Activated CD4-positive, alpha-beta T cell treated with anti-CD3 and anti-CD28 coated beads, Interleukin-2, Interleukin-4, amounts not matched to agents 100 ng/mL and 50 ng/mL, durations not matched to agents 16 hours and 8 hours (primary cell): ENCODE data around the gene PTPN23.
A peak's percentile ranks its signal among the peaks of the same experiment; 100 is the strongest.
"Not testable (repeated sequence)": the region's sequence is repeated elsewhere in the genome, so short reads cannot be mapped to it uniquely, and the experiment has no call there.

Experiments
- DNase-seq: peaks from one replicate; pipeline ENCODE4 v3.0.0-alpha.2; 2020; ENCODE audit warnings: low spot score

PTPN23 gene

DNA sequence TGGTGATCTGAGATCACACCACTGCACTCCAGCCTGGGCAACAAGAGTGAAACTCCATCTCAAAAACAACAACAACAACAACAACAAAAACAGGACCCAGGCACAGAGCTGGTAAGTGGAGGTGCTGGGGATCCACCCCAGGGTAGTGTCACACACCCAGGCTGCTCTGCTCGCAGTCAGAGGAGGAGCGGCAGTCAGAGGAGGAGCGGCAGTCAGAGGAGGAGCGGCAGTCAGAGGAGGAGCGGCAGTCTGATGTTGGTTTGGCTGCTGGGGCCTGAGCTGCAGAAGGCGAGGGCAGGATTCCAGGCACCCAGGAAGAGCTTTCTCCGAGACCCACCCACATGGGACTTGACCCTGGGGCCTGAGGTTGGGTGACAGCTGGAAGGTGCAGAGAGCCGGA lies 10.8 kb upstream of the PTPN23 start:
- DNase-seq, result not testable (repeated sequence)

DNA sequence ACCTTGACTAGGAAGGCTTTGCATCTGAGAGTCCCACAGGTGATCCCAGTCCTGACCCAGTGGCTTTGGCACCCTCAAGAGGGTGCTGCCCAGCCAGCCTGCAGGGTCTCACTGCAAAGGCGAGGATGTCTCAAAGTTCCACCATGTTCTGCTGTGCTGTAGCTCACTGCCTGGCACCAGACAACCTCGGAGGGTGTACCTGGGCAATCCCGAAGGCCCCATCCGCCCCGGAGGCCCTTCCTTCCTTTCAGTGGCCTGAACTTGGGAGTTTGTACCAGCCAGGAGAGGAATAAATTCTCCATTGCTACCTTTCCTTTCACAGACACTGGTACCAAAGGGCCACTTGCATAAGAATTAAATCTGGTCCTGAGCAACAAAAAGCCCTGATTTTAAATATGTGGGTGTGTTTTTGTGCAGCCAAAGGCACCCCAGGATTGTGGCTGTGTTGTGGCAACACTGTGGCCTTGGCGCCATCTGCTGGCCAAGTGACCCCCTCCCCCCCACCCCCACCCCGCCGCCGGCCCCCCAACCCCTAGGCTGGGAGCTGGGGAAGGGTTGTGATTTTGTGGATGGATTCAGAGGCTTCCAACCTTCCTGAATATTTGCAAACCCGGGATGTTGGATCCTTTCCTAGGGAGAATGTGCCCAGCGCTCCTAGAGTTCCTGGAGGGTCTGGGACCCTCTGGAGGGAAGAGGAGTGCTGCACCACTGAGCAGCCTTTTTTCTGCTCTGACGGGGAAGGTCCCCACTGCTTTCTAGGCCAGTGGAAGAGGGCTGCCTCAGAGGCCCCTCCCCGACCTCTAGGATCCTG lies 9.7 kb upstream of the PTPN23 start:
- peak; percentile 33 for DNase-seq

DNA sequence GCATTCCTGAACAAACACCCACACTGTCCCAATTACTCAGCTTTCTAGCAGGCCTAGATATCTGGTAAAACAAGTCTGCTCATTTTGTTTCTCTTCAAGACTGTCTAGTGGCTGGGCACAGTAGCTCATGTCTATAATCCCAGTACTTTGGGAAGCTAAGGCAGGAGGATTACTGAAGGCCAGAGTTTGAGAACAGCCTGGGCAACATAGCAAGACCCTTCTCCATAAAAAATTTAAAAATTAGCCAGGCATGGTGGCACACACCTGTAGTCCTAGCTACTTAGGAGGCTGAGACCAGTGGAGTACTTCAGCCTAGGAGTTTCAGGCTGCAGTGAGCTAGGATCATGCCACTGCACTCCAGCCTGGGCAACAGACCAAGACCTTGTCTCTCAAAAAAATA lies 6.2 kb upstream of the PTPN23 start:
- DNase-seq, result no peak

DNA sequence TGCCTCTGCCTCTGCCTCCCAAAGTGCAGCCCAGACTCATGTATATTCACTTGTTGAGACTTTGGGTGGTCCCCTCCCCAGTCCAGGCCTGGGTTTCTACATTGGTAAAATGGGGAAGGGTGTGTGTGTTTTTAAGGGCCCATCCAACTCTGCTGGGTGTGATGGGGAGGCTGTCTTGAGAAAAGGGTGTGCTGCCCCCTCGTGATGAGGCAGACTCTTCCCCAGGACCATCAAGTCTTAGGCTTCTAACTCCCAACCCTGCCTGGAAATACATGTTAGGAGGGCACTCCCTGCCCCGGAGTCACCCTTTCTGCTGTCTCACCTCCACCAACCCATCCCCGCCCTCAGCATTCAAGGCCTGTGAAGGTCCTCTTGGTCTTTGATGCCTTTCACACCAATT lies 4.4 kb upstream of the PTPN23 start:
- DNase-seq, result no peak

DNA sequence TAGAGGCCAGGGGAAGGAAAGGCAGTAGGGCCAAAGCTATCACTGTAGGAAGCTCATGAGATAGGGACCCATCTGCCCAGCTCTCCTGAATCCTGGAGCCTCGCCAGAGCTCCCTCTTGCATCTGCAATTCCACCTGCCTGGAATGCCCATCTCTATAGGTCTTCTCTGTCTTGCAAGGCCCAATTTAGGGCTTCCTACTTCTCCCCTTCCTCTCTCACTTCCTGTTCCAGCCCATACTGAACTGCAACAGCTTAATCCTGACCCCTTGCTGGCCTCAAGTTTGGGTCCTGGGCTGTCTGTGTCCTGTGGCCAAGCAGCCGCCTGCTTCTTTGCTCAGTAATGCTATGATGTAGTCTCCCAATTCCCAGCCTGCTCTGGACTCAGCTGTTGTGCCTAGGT lies 3.6 kb upstream of the PTPN23 start:
- no peak for DNase-seq

DNA sequence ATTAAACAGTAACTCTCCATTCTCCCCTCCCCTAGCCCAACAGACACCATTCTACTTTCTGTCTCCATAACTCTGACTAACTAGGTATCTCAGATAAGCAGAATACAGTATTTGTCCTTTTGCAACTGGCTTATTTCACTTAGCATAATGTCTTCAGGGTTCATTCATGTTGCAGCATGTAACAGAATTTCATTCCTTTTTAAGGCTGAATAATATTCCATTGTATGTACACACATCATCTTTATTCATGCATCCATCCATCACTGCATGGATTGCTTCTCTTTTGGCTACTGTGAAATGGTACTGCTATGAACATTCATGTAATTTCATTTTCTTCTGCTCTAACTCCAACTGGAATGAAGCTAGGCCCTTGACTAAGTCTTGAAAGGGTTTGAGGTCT lies 2.0 kb upstream of the PTPN23 start:
- no peak for DNase-seq

DNA sequence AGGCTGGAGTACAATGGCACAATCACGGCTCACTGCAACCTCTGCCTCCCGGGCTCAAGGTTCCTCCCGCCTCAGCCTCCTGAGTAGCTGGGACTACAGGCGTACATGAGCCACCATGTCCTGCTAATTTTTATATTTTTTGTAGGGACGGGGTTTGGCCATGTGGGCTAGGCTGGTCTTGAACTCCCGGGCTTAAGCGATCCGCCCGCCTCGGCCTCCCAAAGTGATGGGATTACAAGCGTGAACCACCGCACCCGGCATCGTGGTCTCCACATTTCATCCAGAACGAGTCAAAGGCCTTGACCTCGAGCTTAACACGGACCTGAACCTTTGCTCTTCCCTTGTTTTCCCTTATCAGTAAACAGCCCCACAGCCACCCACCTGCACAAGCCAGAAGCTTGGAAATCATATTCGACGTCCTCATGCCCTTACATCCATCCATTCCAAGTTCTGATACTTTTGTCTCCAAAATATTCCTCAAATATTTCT lies 1.4 kb upstream of the PTPN23 start:
- DNase-seq, result no peak

DNA sequence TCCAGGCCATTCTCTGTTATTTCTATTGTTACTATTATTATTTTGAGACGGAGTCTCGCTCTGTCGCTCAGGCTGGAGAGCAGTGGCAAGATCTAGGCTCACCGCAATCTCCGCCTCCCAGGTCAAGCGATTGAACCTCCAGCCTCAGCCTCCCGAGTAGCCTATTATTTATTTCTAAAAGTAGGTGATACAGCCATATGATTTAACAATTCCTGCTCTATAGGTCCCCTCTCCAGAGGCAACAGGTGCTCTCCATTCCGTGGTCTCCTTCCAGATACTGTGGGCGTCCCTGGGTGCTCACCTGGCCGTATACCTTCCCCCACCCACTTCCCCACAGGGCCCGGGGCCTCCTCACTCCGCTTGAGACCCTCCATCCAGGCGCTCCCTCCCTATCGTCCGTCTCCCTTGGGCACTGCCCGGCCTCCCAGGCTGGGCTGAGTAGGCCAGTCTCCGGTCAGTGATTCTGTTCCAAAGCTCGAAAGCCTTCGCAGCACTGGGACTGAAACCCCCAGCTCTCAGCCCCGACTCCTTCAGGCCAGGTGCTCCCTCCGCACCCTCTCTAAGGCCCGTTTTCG lies 708 bp upstream of the PTPN23 start:
- DNase-seq, result no peak

DNA sequence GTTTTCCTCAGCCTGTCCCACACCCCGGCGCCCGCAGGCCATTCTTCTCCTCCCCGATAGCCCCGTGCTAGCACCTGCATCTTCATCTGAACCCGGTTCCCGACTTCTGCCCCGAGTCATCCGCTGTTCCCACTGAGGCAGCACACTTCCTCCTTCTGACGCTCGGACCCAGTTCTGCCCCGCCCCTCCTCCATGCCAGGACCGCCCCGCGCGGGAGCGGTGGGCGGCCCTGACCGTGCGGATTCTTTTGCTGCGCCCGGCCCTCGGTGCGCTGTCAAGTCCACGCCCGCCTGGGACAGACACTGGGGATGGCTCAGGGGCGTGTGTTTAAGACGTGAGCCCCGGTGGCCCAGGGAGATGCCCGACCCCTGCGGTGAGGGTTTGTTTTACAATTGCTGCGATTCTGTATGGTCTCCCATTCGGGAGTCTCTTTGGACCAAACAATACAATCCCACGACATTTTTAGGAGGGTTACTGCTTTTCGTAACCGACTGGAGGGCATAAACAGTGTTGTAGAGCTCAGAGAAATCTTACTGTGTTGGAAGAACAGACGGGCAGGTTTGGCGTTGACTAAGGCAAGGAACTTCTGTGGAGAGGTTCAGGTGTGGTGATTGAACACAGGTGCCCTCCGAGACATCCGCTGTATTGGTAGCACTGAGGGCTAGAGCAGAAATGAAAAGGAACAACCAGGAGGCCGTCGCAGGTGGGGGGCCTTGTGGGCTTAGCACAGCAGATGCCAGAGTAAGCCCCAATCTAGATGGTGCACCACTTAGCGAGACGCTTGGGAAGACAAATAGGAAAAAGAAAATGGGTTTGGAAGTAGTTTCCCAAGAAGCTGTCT lies 716 bp downstream of the PTPN23 start:
- DNase-seq, result peak; percentile 86

DNA sequence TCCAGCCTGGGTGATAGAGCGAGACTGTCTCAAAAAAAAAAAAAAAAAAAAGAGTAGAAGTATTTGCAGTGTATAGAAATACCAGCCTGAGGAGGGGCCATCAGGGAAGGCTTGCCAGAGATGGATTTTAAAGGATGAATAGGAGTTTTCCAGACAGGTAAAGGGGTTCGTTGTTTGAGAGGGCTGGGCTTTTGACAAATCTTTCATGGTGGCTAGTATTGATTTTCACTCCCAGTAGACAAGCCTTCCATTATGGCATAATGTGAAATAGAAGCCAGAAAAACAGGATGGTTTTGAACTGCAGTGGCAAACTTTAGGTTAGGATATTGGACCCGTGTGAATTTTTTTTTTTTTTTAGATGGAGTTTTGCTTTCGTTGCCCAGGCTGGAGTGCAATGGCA lies 3.6 kb downstream of the PTPN23 start:
- DNase-seq, result no peak

DNA sequence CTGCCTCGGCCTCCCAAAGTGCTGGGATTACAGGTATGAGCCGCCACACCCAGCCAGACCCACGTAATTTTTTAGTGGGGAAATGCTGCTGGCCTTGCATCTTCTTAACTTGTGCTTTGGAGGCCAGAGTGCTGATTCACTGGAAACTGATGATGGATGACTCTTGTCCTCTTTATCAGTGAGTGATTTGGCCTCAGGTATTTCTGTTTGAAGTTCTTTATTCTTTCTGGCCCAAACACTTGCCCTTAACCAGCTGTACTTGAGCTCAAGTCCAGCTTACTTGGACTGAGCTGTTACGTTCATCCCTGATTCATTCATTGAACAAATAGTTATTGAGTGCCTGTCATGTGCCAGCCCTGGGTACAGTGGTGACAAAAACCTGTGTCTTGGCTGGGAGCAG lies 4.2 kb downstream of the PTPN23 start:
- DNase-seq, result no peak

DNA sequence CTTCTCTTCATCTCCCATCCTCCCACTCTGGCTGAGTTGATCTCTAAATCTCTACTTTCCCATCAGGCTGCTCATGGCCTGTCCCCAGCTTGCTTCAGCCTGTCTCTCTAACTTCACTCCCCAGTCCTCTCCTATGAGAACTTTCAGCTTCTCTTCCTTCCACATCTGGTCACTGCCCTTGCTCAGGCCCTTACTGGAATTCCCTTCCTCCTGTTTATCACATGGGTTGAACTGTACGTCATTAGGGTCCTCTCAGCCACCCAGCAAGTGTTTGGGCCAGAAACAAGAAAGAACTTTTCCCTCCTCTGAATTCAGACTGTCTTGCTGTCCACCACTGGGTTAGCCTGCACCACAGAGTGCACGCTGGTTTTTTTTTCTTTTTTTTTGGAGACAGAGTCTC lies 5.0 kb downstream of the PTPN23 start:
- DNase-seq, result no peak

DNA sequence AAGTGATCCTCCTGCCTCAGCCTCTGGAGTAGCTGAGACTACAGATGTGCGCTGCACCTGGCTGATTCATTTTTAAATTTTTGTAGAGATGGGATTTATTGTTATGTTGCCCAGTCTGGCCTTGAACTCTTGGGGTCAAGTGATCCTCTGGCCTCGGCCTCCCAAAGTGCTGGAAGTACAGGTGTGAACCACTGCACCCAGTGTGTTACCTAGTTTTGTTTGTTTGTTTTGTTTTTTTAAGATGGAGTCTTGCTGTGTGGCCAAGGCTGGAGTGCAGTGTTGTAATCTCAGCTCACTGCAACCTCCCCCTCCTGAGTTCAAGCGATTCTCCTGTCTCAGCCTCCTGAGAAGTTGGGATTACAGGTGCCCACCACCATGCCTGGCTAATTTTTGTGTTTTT lies 12.1 kb downstream of the PTPN23 start:
- no peak for DNase-seq

DNA sequence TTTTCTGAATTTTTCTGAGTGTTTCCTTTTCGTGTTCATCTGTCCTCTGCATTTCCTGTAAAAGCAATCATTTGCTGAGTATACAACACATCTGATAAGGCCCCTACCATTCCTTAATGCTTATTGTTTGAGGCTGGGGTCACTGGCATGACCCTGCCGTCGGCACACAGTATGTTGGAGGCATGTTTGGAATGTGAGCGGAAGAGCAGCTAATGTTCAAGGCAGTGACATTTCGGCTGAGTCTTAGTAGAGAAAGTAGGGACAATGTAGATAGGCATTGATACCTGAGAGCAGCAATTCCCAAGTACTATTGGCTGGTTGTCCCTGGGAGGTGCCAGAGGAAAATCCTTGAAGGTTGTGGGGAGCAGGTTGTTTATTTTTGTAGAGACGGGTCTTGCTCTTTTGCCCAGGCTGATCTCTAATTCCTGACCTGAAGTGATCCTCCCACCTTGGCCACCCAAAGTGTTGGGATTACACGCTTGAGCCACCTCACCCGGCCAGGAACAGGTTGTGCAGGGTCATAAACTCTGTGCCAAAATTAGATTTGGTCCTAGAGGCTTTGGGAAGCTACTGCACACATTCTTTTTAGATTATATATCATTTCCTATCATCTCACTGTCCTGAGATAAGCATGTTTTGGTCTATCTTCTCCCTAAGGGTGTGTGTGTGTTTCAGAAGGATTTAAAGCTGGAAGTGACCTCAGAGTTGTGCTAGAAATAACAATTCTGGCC lies 13.5 kb downstream of the PTPN23 start:
- no peak for DNase-seq

DNA sequence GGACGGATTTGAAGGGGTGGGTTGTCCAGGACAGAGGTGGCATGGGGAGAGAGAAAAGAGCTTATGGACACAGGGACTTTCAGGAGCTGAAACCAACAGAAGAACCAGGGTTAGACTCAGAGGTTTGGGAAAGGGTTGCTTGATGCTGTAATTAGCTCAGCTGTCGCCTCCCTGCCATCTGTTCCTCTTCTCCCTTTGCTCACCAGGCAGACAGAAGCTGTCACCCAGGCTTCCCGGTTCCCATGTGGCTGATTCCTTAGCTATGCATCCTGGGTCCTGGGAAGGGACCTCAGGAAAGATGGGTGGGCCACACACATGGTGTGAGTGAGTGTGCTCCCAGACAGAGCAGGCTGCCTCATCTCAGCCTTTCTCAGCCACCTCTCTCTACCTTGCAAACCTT lies 14.1 kb downstream of the PTPN23 start:
- DNase-seq, result no peak

DNA sequence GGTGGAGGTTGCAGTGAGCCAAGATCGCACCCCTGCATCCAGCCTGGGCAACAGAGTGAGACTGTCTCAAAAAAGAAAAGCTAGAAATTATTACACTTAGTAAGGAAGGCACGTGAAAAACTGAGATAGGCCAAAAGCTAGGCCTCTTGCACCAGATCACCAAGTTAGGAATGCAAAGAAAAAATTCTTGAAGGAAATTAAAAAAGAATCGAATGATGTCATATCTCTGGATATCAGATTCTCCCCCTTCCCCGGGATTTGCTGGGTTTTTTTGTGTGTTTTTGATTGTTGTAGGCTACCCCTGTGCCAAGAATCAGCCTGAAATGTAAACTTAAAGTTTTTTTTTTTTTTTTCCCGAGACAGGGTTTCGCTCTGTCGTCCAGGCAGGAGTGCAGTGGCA lies 17.4 kb downstream of the PTPN23 start:
- DNase-seq, result no peak

DNA sequence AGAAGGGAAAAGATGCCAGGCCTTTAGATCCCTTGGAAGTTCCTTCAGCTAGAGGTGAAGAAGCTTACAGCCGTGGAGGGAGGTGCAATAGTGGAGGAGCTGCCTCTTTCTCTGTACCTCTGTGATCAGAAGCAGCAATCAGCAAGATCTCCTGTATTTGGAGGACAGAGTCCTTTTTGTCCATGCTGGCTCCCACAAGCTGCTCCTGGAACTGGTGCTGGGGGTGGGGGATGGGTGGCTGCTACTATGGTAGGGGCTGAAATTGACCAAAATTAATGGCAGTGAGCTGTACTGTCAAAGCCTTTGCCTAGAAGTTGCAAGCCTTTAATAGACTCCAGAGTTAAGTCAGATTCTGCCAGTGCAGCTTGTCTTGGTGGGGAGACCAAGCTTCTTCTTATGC lies 18.2 kb downstream of the PTPN23 start:
- DNase-seq, result no peak

DNA sequence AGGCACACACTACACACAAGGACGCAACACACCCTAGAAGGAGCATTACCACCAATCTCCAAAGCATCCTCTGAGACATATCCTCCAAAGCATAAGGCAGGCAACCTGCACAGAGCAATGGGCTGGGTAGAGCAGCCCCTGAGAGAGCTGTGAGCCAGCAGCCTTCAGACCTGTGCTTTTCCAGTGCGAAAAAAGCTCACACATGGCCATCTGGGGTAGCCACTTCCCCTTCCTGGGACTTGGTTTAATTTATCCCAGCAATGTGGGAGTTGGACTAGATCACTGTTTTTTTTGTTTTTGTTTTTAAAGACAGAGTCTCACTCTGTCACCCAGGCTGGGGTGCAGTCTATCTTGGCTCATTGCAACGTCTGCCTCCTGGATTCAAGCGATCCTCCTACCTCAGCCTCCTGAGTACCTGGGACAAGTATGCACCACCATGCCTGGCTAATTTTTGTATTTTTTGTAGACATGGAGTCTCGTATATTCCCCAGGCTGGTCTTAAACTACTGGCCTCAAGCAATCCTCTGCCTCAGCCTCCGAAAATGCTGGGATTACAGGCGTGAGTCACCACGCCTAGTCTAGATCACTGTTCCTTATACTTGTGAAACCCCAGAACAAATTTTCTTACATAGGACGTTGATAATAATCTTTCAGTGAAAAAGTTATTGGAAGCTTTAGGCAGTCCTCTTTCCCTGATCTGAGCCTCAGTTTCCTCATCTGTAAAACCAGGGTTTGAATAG lies 18.9 kb downstream of the PTPN23 start:
- no peak for DNase-seq

DNA sequence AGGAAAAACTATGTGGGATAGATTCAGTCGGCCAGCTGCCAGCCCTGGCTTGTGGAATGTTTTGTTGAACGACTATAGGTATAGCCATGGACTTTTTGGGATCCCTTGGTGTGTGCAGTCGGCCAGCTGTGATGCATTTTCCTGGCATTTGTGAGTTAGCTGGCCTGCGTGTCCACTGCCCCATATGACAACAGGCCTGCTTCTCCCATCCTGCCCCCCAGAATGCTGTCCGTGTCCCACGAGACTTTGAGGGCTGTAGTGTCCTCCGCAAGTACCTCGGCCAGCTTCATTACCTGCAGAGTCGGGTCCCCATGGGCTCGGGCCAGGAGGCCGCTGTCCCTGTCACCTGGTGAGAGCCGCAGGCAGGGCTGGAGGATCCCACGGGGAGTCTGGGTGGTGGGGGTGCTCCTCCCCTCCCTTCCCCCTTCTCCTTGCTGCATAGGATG lies 23.6 kb downstream of the PTPN23 start:
- no peak for DNase-seq

DNA sequence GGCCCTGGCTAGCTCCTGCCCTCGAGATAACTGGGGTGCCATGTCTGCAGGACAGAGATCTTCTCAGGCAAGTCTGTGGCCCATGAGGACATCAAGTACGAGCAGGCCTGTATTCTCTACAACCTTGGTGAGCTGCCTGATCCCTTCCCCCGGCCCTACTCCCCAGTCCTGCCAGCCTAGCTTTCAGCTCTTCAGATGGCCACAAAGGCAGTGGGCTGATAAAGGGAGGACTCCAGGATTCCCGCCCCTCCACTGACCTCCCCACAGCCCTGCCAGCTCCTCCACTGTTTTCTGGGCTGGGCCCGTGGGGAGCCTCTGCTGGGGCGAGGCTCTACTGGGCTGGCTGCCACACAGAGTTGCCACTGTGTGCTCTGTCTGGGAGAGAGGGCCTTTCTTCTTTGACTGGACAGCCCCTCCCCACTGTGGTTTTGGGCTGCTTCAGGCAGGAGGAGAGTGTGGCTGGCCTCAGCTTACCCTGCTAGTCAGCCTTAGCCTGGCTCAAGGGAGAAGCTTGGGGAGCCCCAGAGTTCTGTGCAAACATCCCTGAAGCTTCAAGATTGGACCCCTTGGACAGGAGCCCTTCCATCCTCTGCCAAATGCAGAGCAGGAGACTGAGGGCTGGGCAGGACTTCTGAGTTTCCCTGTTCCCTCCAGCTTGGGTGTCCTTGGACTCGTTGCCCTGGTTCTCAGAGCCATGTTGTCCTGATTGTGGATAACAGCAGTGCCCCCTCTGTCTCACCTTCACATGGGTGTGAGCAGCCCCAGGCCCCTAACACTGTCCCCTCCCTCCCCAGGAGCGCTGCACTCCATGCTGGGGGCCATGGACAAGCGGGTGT lies 24.4 kb downstream of the PTPN23 start:
- no peak for DNase-seq
